ENCODE results near the gene SLC4A2.
A peak's percentile ranks its signal among the peaks of the same experiment; 100 is the strongest.

The SLC4A2 gene

GRCh38 chr7:151102991-151103390 lies 43.6 kb downstream of the SLC4A2 start:
- Histone ChIP-seq H3K9me3 (ENCODE audit: control insufficient read depth, insufficient read depth, low read depth, low read length) (no peaks in the 10 kb centered on the region), H3K27ac (ENCODE audit: low read depth, low read length) (no peak overlapping the region), H3K4me3 (ENCODE audit: low read depth, low read length) (no peak overlapping the region), H3K9ac (ENCODE audit: low read length) (no peak overlapping the region), H3K36me3 (ENCODE audit: control insufficient read depth, insufficient read depth, low read length) (no peaks in the 10 kb centered on the region), H3K4me1 (ENCODE audit: control insufficient read depth, insufficient read depth, low read length) (peaks cover 37% of the 10 kb centered on the region), H3K27me3 (ENCODE audit: control insufficient read depth, insufficient read depth, low read length) (no peaks in the 10 kb centered on the region)

GRCh38 chr7:151103973-151104372 lies 44.6 kb downstream of the SLC4A2 start:
- peak overlapping the region; percentile 73 for H3K9ac ChIP-seq (ENCODE audit: low read length)
- peak overlapping the region; percentile 32 for H3K27ac ChIP-seq (ENCODE audit: low read depth, low read length)
- no peaks in the 10 kb centered on the region for H3K27me3 ChIP-seq (ENCODE audit: control insufficient read depth, insufficient read depth, low read length)
- no peaks in the 10 kb centered on the region for H3K9me3 ChIP-seq (ENCODE audit: control insufficient read depth, insufficient read depth, low read depth, low read length)
- H3K4me3 ChIP-seq (ENCODE audit: low read depth, low read length), result peak overlapping the region; percentile 52
- peaks cover 47% of the 10 kb centered on the region for H3K4me1 ChIP-seq (ENCODE audit: control insufficient read depth, insufficient read depth, low read length)
- H3K36me3 ChIP-seq (ENCODE audit: control insufficient read depth, insufficient read depth, low read length), result no peaks in the 10 kb centered on the region

GRCh38 chr7:151104411-151105235 lies 45.2 kb downstream of the SLC4A2 start:
- peak overlapping the region; percentile 73 for H3K9ac ChIP-seq (ENCODE audit: low read length)

GRCh38 chr7:151107882-151108281 lies 48.5 kb downstream of the SLC4A2 start:
- H3K36me3 ChIP-seq (ENCODE audit: control insufficient read depth, insufficient read depth, low read length), result no peaks in the 10 kb centered on the region
- H3K27me3 ChIP-seq (ENCODE audit: control insufficient read depth, insufficient read depth, low read length), result no peaks in the 10 kb centered on the region
- H3K9me3 ChIP-seq (ENCODE audit: control insufficient read depth, insufficient read depth, low read depth, low read length), result no peaks in the 10 kb centered on the region
- no peak overlapping the region for H3K27ac ChIP-seq (ENCODE audit: low read depth, low read length)
- no peak overlapping the region for H3K4me3 ChIP-seq (ENCODE audit: low read depth, low read length)
- H3K4me1 ChIP-seq (ENCODE audit: control insufficient read depth, insufficient read depth, low read length), result peaks cover 41% of the 10 kb centered on the region
- H3K9ac ChIP-seq (ENCODE audit: low read length), result no peak overlapping the region

More at GRCh38 chr7:151104411-151105235, 45.2 kb downstream of the SLC4A2 start:
- Histone ChIP-seq H3K4me3 (ENCODE audit: low read depth, low read length) (peak overlapping the region; percentile 52), H3K9me3 (ENCODE audit: control insufficient read depth, insufficient read depth, low read depth, low read length) (no peaks in the 10 kb centered on the region), H3K36me3 (ENCODE audit: control insufficient read depth, insufficient read depth, low read length) (no peaks in the 10 kb centered on the region), H3K27ac (ENCODE audit: low read depth, low read length) (peak overlapping the region; percentile 32), H3K4me1 (ENCODE audit: control insufficient read depth, insufficient read depth, low read length) (peaks cover 53% of the 10 kb centered on the region), H3K27me3 (ENCODE audit: control insufficient read depth, insufficient read depth, low read length) (no peaks in the 10 kb centered on the region)

- Histone ChIP-seq H3K9me3 (ENCODE audit: control insufficient read depth, insufficient read depth, low read depth, low read length) (no peaks in the 10 kb centered on the region), H3K9ac (ENCODE audit: low read length) (no peak overlapping the region), H3K4me1 (ENCODE audit: control insufficient read depth, insufficient read depth, low read length) (peaks cover 46% of the 10 kb centered on the region), H3K27me3 (ENCODE audit: control insufficient read depth, insufficient read depth, low read length) (0 out of 2 replicates have a peak, but pooled peaks cover 5% of the 10 kb centered on the region), H3K27ac (ENCODE audit: low read depth, low read length) (no peak overlapping the region; the same call in 1 of the 2 replicates), H3K4me3 (ENCODE audit: low read depth, low read length) (no peak overlapping the region), H3K36me3 (ENCODE audit: control insufficient read depth, insufficient read depth, low read length) (no peaks in the 10 kb centered on the region)
Observed at GRCh38 chr7:151109094-151110048, 50.0 kb downstream of the SLC4A2 start.

GRCh38 chr7:151110236-151110940 lies 51.0 kb downstream of the SLC4A2 start:
- H3K9me3 ChIP-seq (ENCODE audit: control insufficient read depth, insufficient read depth, low read depth, low read length), result no peaks in the 10 kb centered on the region
- 0 out of 2 replicates have a peak, but pooled peaks cover 5% of the 10 kb centered on the region for H3K27me3 ChIP-seq (ENCODE audit: control insufficient read depth, insufficient read depth, low read length)
- no peak overlapping the region for H3K27ac ChIP-seq (ENCODE audit: low read depth, low read length)
- H3K4me3 ChIP-seq (ENCODE audit: low read depth, low read length), result no peak overlapping the region
- no peak overlapping the region for H3K9ac ChIP-seq (ENCODE audit: low read length)
- H3K4me1 ChIP-seq (ENCODE audit: control insufficient read depth, insufficient read depth, low read length), result peaks cover 39% of the 10 kb centered on the region
- no peaks in the 10 kb centered on the region for H3K36me3 ChIP-seq (ENCODE audit: control insufficient read depth, insufficient read depth, low read length)

GRCh38 chr7:151110941-151111645 lies 51.7 kb downstream of the SLC4A2 start:
- Histone ChIP-seq H3K27ac (ENCODE audit: low read depth, low read length) (no peak overlapping the region), H3K27me3 (ENCODE audit: control insufficient read depth, insufficient read depth, low read length) (peaks cover 11% of the 10 kb centered on the region; the same call in 1 of the 2 replicates), H3K4me1 (ENCODE audit: control insufficient read depth, insufficient read depth, low read length) (peaks cover 45% of the 10 kb centered on the region), H3K9me3 (ENCODE audit: control insufficient read depth, insufficient read depth, low read depth, low read length) (no peaks in the 10 kb centered on the region), H3K36me3 (ENCODE audit: control insufficient read depth, insufficient read depth, low read length) (no peaks in the 10 kb centered on the region), H3K9ac (ENCODE audit: low read length) (no peak overlapping the region), H3K4me3 (ENCODE audit: low read depth, low read length) (no peak overlapping the region)

GRCh38 chr7:151113344-151114150 lies 54.2 kb downstream of the SLC4A2 start:
- H3K9ac ChIP-seq (ENCODE audit: low read length), result peak overlapping the region; percentile 68

GRCh38 chr7:151114151-151115090 lies 55.0 kb downstream of the SLC4A2 start:
- Histone ChIP-seq H3K4me3 (ENCODE audit: low read depth, low read length) (peak overlapping the region; percentile 40), H3K9me3 (ENCODE audit: control insufficient read depth, insufficient read depth, low read depth, low read length) (no peaks in the 10 kb centered on the region), H3K9ac (ENCODE audit: low read length) (peak overlapping the region; percentile 68), H3K27me3 (ENCODE audit: control insufficient read depth, insufficient read depth, low read length) (peaks cover 12% of the 10 kb centered on the region; the same call in 1 of the 2 replicates), H3K36me3 (ENCODE audit: control insufficient read depth, insufficient read depth, low read length) (peaks cover 24% of the 10 kb centered on the region), H3K4me1 (ENCODE audit: control insufficient read depth, insufficient read depth, low read length) (peaks cover 31% of the 10 kb centered on the region), H3K27ac (ENCODE audit: low read depth, low read length) (no peak overlapping the region)

More at GRCh38 chr7:151113344-151114150, 54.2 kb downstream of the SLC4A2 start:
- H3K4me3 ChIP-seq (ENCODE audit: low read depth, low read length), result peak overlapping the region; percentile 40
- peaks cover 39% of the 10 kb centered on the region for H3K4me1 ChIP-seq (ENCODE audit: control insufficient read depth, insufficient read depth, low read length)
- H3K9me3 ChIP-seq (ENCODE audit: control insufficient read depth, insufficient read depth, low read depth, low read length), result no peaks in the 10 kb centered on the region
- peaks cover 12% of the 10 kb centered on the region; the same call in 1 of the 2 replicates for H3K27me3 ChIP-seq (ENCODE audit: control insufficient read depth, insufficient read depth, low read length)
- H3K27ac ChIP-seq (ENCODE audit: low read depth, low read length), result no peak overlapping the region; the same call in 1 of the 2 replicates
- H3K36me3 ChIP-seq (ENCODE audit: control insufficient read depth, insufficient read depth, low read length), result peaks cover 15% of the 10 kb centered on the region
